H9 (cell line): ENCODE data around the gene ZNF446. TPM values are rescaled to one million over a fixed set of nuclear protein-coding genes. Genes with fewer than 3 reads are reported as not detected.

Source experiments
- DNase-seq: peaks from one replicate; pipeline ENCODE4 v3.0.0-alpha.2; 2017
- H2AFZ ChIP-seq: one replicate; pipeline ENCODE4 v1.6.1; 2013; ENCODE audit warnings: mild to moderate bottlenecking, low read length, control low read depth, moderate library complexity
- H2AK5ac ChIP-seq: 2 replicates; pipeline ENCODE4 v1.6.1; 2013; ENCODE audit warnings: low read length, control low read depth, mixed read lengths; ENCODE audit not compliant: insufficient read length
- H2BK120ac ChIP-seq: one replicate; pipeline ENCODE4 v1.6.1; 2013; ENCODE audit warnings: low read depth, mild to moderate bottlenecking, low read length, control low read depth, inconsistent platforms; ENCODE audit not compliant: poor library complexity, severe bottlenecking
- H2BK12ac ChIP-seq: 2 replicates; pipeline ENCODE4 v1.6.1; 2013; ENCODE audit warnings: low read length, control low read depth, mixed read lengths, low read depth; ENCODE audit not compliant: insufficient read length
- H2BK15ac ChIP-seq: 2 replicates; pipeline ENCODE4 v1.6.1; 2013; ENCODE audit warnings: low read depth, low read length, control low read depth
- H2BK20ac ChIP-seq: one replicate; pipeline ENCODE4 v1.6.1; 2013; ENCODE audit warnings: low read depth, mild to moderate bottlenecking, low read length, control low read depth, inconsistent platforms; ENCODE audit not compliant: poor library complexity, severe bottlenecking
- H2BK5ac ChIP-seq: 2 replicates; pipeline ENCODE4 v1.6.1; 2013; ENCODE audit warnings: low read length, control low read depth, mixed read lengths; ENCODE audit not compliant: insufficient read length
- H3K14ac ChIP-seq: 2 replicates; pipeline ENCODE4 v1.6.1; 2013; ENCODE audit warnings: low read length, control low read depth; ENCODE audit not compliant: insufficient read depth
- H3K18ac ChIP-seq: 2 replicates; pipeline ENCODE4 v1.6.1; 2013; ENCODE audit warnings: low read depth, mild to moderate bottlenecking, mixed read lengths, low read length, control low read depth; ENCODE audit not compliant: insufficient read length
- H3K23ac ChIP-seq: 2 replicates; pipeline ENCODE4 v1.6.1; 2013; ENCODE audit warnings: low read length, control low read depth, mixed read lengths, low read depth; ENCODE audit not compliant: insufficient read length
- H3K23me2 ChIP-seq: 2 replicates; pipeline ENCODE4 v1.6.1; 2013; ENCODE audit warnings: low read depth, mild to moderate bottlenecking, mixed read lengths, low read length, control low read depth; ENCODE audit not compliant: insufficient read length, poor library complexity, severe bottlenecking
- H3K27ac ChIP-seq: 2 replicates; pipeline ENCODE4 v1.5.1; 2013; ENCODE audit warnings: low read length, control low read depth, mixed read lengths, low read depth; ENCODE audit not compliant: insufficient read length
- H3K27me3 ChIP-seq: 2 replicates; pipeline ENCODE4 v1.6.1; 2013; ENCODE audit warnings: low read length, control low read depth, inconsistent platforms; ENCODE audit not compliant: insufficient read depth
- H3K4ac ChIP-seq: 2 replicates; pipeline ENCODE4 v1.6.1; 2013; ENCODE audit warnings: low read depth, mild to moderate bottlenecking, control low read depth, inconsistent platforms, low read length, moderate library complexity
- H3K4me1 ChIP-seq: 2 replicates; pipeline ENCODE4 v1.6.1; 2013; ENCODE audit warnings: low read length, control low read depth, inconsistent platforms; ENCODE audit not compliant: insufficient read depth
- H3K4me2 ChIP-seq: 2 replicates; pipeline ENCODE4 v1.6.1; 2013; ENCODE audit warnings: low read length, control low read depth, mixed read lengths; ENCODE audit not compliant: insufficient read length, insufficient read depth
- H3K56ac ChIP-seq: 2 replicates; pipeline ENCODE4 v1.6.1; 2013; ENCODE audit warnings: low read depth, mild to moderate bottlenecking, mixed read lengths, low read length, control low read depth; ENCODE audit not compliant: insufficient read length
- H3K79me1 ChIP-seq: 2 replicates; pipeline ENCODE4 v1.6.1; 2013; ENCODE audit warnings: low read depth, mild to moderate bottlenecking, moderate library complexity, low read length, control low read depth, inconsistent platforms; ENCODE audit not compliant: insufficient read depth, poor library complexity, severe bottlenecking
- H3K79me2 ChIP-seq: 2 replicates; pipeline ENCODE4 v1.6.1; 2013; ENCODE audit warnings: low read length, control low read depth, inconsistent platforms; ENCODE audit not compliant: insufficient read depth
- H3K9ac ChIP-seq: 2 replicates; pipeline ENCODE4 v1.6.1; 2013; ENCODE audit warnings: low read length, control low read depth, mixed read lengths; ENCODE audit not compliant: insufficient read length; ENCODE audit errors: extremely low read depth
- H3K9me3 ChIP-seq: one replicate; pipeline ENCODE4 v1.6.1; 2013; ENCODE audit warnings: low read depth, low read length, inconsistent platforms; ENCODE audit not compliant: control insufficient read depth
- H3T11ph ChIP-seq: one replicate; pipeline ENCODE4 v1.6.1; 2013; ENCODE audit warnings: mild to moderate bottlenecking, low read length, control low read depth, inconsistent platforms
- H4K20me1 ChIP-seq: one replicate; pipeline ENCODE4 v1.6.1; 2013; ENCODE audit not compliant: control insufficient read depth, insufficient read length, insufficient read depth
- H4K5ac ChIP-seq: 2 replicates; pipeline ENCODE4 v1.6.1; 2013; ENCODE audit warnings: low read depth, mild to moderate bottlenecking, mixed read lengths, low read length, control low read depth; ENCODE audit not compliant: insufficient read length
- H4K8ac ChIP-seq: replicated peaks from 2 replicates; pipeline ENCODE4 v1.6.1; 2013; ENCODE audit warnings: low read length, control low read depth, mixed read lengths, low read depth; ENCODE audit not compliant: insufficient read length
- H4K91ac ChIP-seq: 2 replicates; pipeline ENCODE4 v1.6.1; 2013; ENCODE audit warnings: low read depth, mild to moderate bottlenecking, moderate library complexity, mixed read lengths, low read length, control low read depth; ENCODE audit not compliant: insufficient read length
- H3K27ac Mint-ChIP-seq, 3 experiments: 2 replicates in 2 of 3; 3 replicates in 1 of 3; pipeline ENCODE4 v1.8.0; 2020 to 2021; ENCODE audit warnings: mixed read lengths in 3 of 3, mild to moderate bottlenecking in 1 of 3, moderate library complexity in 1 of 3
- H3K27me3 Mint-ChIP-seq: 2 replicates; pipeline ENCODE4 v1.8.0; 2021; ENCODE audit warnings: low read depth, mild to moderate bottlenecking, moderate library complexity, mixed read lengths
- H3K36me3 Mint-ChIP-seq, 3 experiments: 2 replicates in 2 of 3; 3 replicates in 1 of 3; pipeline ENCODE4 v1.8.0; 2020 to 2021; ENCODE audit warnings: low read depth in 3 of 3, mixed read lengths in 3 of 3; ENCODE audit not compliant: insufficient read depth in 1 of 3
- H3K4me1 Mint-ChIP-seq, 2 experiments: 2 replicates each; pipeline ENCODE4 v1.8.0; 2020; ENCODE audit warnings: mixed read lengths in 2 of 2
- H3K4me3 Mint-ChIP-seq, 2 experiments: 2 replicates in 1 of 2; 3 replicates in 1 of 2; pipeline ENCODE4 v1.8.0; 2020 to 2021; ENCODE audit warnings: mild to moderate bottlenecking in 2 of 2, mixed read lengths in 2 of 2, moderate library complexity in 1 of 2
- H3K9me3 Mint-ChIP-seq, 2 experiments: 2 replicates in 1 of 2; 3 replicates in 1 of 2; pipeline ENCODE4 v1.8.0; 2020; ENCODE audit warnings: mild to moderate bottlenecking in 2 of 2, mixed read lengths in 2 of 2, moderate library complexity in 1 of 2
- WGBS: extraction: QIAGEN DNeasy Blood & Tissue Kit; methylation state at CpG from one replicate; pipeline ENCODE4 v1.1.7; 2013; ENCODE audit warnings: missing lambda C conversion rate, low lambda C conversion rate, mixed read lengths; ENCODE audit not compliant: insufficient read length; ENCODE audit errors: extremely low coverage; 5-methylcytosine and 5-hydroxymethylcytosine counted together
- total RNA-seq: library from RNA; stranded (reverse); gene quantifications from 2 replicates; pipeline ENCODE4 v1.2.1, GENCODE V29; 2021
- TF ChIP-seq, protein P1 (sequence below): fragments of 200-600 bp; sonication (generic); conservative IDR thresholded peaks from 3 replicates; pipeline ENCODE4 v1.8.0; 2021; ENCODE audit warnings: antibody characterized with exemption, mild to moderate bottlenecking

The ZNF446 gene
- total RNA-seq, 1 experiment from 2014 or later, result 7.6 TPM

DNA sequence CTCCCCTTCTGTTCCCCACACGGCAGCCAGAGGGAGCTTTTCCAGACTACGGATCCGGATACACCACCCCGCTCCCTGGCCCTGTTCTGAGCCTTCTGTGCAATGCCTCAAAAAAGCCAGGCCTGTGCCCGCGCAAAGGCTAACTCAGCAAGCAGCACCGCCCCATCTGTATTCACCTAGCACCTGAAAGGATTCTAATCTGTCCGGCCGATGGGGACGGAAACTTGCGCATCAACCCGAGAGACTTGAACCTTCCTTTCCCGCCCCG is 42.9 kb downstream of the ZNF446 start:
- H4K20me1 ChIP-seq, result no peaks in the 10 kb centered on the region
- H2AK5ac ChIP-seq, result no peak overlapping the region
- H3K9ac ChIP-seq, result peak overlapping the region; percentile 96
- peak; percentile 80 for DNase-seq
- Mint-ChIP-seq H3K9me3 (peaks cover 0 to 3% of the 10 kb centered on the region in 2 experiments; a peak in 1 of 5 replicates), H3K4me3 (peak overlapping the region; percentile 91 to 96), H3K27me3 (no peaks in the 10 kb centered on the region), H3K4me1 (peaks cover 50 to 51% of the 10 kb centered on the region in 2 experiments), H3K27ac (peak overlapping the region; percentile 75 to 100 (median 99)), H3K36me3 (peaks cover 9 to 19% (median 13%) of the 10 kb centered on the region in 3 experiments)
- H3K9me3 ChIP-seq, result no peaks in the 10 kb centered on the region
- no CpG with 5 or more reads among the region's 14 CpGs for WGBS
- no peak overlapping the region for H2BK12ac ChIP-seq
- H3K18ac ChIP-seq, result peak overlapping the region; percentile 95
- no peak overlapping the region for H4K91ac ChIP-seq
- H3T11ph ChIP-seq, result no peak overlapping the region
- H3K27me3 ChIP-seq, result no peaks in the 10 kb centered on the region
- H2BK5ac ChIP-seq, result no peak overlapping the region
- no peak overlapping the region for H2BK120ac ChIP-seq
- no peaks in the 10 kb centered on the region; the same call in 1 of the 2 replicates for H3K4me1 ChIP-seq
- no peak overlapping the region for H2BK15ac ChIP-seq
- H3K23ac ChIP-seq, result no peak overlapping the region
- peaks cover 2% of the 10 kb centered on the region; the same call in 1 of the 2 replicates for H3K79me2 ChIP-seq
- H3K14ac ChIP-seq, result peak overlapping the region; percentile 96
- no peaks in the 10 kb centered on the region for H3K79me1 ChIP-seq
- no peak overlapping the region for H3K56ac ChIP-seq
- peak overlapping the region; percentile 19 for H4K5ac ChIP-seq
- no peak overlapping the region for H2AFZ ChIP-seq
- peak overlapping the region; percentile 85 for H3K4me2 ChIP-seq
- no peak overlapping the region for H3K4ac ChIP-seq
- H2BK20ac ChIP-seq, result no peak overlapping the region
- H3K27ac ChIP-seq, result peak overlapping the region; percentile 69
- H3K23me2 ChIP-seq, result peaks cover 23% of the 10 kb centered on the region
- no peak overlapping the region for H4K8ac ChIP-seq
- TF ChIP-seq, protein P1, sequence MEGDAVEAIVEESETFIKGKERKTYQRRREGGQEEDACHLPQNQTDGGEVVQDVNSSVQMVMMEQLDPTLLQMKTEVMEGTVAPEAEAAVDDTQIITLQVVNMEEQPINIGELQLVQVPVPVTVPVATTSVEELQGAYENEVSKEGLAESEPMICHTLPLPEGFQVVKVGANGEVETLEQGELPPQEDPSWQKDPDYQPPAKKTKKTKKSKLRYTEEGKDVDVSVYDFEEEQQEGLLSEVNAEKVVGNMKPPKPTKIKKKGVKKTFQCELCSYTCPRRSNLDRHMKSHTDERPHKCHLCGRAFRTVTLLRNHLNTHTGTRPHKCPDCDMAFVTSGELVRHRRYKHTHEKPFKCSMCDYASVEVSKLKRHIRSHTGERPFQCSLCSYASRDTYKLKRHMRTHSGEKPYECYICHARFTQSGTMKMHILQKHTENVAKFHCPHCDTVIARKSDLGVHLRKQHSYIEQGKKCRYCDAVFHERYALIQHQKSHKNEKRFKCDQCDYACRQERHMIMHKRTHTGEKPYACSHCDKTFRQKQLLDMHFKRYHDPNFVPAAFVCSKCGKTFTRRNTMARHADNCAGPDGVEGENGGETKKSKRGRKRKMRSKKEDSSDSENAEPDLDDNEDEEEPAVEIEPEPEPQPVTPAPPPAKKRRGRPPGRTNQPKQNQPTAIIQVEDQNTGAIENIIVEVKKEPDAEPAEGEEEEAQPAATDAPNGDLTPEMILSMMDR, result peak; percentile 56; the same call in 2 of the 3 replicates
